GM19395 (cell line): ENCODE results near the gene ABCB1.

Experiments
- ATAC-seq: cut with Tn5 transposase; IDR thresholded peaks from one replicate; pipeline ENCODE4 v1.9.1; 2021; ENCODE audit warnings: mild to moderate bottlenecking, moderate library complexity; ENCODE audit not compliant: unreplicated experiment

The ABCB1 gene

GRCh38 chr7:87517136-87517815 is 83.4 kb downstream of the ABCB1 start:
- no peak for ATAC-seq

DNA sequence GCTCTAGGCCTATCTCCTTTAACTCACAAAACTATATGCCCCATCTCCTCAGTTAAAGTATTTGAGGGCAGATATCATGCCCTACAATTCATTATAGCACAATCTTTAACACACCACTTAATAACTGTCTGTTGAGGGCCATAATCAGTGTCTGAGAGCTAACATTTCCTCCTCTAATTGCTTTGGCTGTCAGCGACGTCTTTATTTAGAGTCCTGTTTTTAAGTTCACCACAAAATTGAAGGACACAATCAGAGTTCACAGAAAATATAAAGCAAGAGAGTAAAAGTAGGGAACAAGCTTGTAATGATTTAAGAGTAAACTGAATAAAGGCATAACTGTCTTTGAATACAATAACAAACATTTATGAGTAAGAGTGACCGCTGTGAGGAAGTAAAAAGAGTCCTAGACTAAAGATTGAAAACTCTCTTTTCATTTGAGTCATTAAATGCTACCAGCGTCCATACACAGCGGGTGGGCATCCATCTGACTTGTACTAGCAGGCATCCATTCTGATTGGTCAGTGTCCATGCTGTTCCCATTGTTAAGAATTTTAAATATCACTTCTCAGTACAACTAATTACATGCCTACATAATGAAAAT is 86.8 kb downstream of the ABCB1 start:
- ATAC-seq: no peak

GRCh38 chr7:87512906-87513305 is 87.8 kb downstream of the ABCB1 start:
- no peak for ATAC-seq

- no peak for ATAC-seq
Measured at GRCh38 chr7:87511510-87511909, 89.2 kb downstream of the ABCB1 start.

DNA sequence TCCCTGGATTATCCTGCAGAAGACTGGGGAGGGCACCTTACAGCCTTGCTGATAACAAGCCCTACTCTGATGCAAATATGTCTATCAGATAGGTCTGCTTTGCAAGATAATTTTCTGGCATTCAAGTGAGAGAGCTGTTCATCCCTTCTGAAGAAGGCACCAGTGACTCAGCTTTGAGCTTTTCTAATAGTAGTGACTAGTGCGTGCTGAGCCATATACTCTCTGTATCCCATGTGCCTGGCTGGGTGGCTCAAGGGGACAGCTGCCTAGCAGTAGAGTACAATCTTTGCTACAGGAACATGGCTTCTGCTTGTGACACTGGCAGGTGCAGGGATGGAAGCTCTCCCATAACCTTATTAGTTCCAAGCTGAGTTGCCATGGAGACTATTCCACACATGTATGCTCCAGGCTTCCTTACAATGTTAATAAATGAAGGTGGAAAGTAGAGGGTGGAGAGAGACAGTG is 90.2 kb downstream of the ABCB1 start:
- no peak for ATAC-seq

- ATAC-seq: no peak
Measured at GRCh38 chr7:87507446-87507845, 93.2 kb downstream of the ABCB1 start.

- ATAC-seq: no peak
Measured at GRCh38 chr7:87506246-87507180, 94.2 kb downstream of the ABCB1 start.

DNA sequence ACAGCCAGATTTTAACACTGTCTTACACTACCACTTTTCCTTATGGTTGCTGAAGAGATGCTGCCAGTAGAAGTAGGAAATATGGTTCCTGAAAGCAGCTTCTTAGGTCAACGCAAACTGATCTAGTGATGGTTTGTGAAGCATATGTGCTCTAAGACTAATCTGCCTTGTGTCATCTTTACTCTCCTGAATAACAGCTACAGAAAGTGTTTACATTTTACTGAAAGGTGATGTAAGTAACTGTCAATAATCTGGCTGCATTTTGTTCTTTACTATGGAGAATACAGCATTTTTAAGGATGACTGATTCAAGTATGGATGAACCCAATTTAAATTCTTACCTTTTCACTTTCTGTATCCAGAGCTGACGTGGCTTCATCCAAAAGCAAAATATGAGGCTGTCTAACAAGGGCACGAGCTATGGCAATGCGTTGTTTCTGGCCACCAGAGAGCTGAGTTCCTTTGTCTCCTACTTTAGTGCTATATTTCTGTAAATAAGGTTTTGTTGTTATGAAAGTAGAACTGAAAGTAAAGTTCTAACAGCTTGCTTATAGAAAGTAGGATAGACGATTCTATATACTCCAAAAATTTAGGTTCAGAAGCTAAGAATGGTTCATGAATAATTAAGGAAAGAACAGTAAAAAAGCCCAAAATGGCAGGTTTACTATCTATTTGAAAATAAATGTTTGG is 95.0 kb downstream of the ABCB1 start:
- no peak for ATAC-seq

- ATAC-seq: no peak
Measured at GRCh38 chr7:87505122-87505521, 95.6 kb downstream of the ABCB1 start.

DNA sequence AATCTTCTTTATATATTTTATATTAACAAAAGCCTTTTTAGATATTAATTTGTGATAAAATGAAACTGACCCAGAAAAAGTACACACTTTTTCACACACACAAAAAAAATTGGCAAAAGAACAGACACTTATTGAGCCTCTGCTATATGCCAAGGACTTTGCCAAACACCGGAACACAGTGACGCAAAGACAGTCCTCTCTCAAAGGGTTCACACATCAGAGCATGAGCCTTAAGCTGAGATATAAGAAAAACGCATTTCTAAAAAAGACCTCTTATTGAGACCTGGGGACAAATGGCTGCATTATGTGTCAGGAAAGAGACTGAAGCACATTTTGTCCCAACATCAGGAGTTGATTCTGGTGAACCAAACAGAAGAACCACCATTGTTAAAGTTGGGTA is 101.2 kb downstream of the ABCB1 start:
- no peak for ATAC-seq

DNA sequence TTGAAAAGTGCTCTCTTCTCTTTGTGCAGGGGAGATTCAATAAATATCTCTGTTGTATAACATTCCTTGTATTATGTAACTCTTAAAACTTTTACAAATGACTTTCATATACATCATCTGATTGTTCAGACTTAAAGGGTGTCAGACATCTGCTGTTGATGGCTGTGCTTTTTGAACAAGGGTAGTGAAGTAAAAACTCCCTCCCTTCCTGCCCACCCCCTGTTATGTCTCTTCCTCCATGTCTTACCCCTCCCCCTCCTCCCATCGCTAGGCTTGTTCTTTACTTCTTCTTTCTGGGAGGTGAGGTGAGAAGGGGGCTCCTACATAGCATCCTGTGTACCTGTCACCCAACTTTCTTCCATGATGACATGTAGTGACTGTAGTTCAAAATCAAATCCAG is 101.8 kb downstream of the ABCB1 start:
- ATAC-seq: no peak

DNA sequence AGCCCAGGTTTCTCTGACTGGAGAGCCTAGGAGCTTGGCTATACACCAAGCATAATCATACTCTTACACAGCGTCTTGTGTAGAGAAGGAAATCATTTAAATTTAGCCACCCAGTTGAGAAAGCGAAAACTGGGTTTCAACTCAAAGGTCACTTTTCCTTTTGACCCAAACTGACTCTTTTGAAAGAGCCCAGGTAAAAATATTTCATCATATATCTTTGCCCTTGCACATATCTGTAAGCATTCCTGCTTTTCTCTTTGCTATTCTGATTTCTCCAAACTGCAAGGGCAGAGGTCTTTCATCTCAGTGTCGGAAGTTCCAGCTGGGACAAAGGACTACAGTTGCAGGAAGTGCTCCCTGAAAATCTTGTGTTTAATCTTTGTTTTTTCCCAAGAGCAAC is 103.2 kb downstream of the ABCB1 start:
- no peak for ATAC-seq

- no peak for ATAC-seq
Measured at GRCh38 chr7:87495366-87495765, 105.3 kb downstream of the ABCB1 start.

- no peak for ATAC-seq
Measured at GRCh38 chr7:87494454-87494853, 106.2 kb downstream of the ABCB1 start.

GRCh38 chr7:87483131-87483530 is 117.6 kb downstream of the ABCB1 start:
- ATAC-seq: no peak

GRCh38 chr7:87482115-87482514 is 118.6 kb downstream of the ABCB1 start:
- ATAC-seq: no peak

GRCh38 chr7:87480386-87480785 is 120.3 kb downstream of the ABCB1 start:
- no peak for ATAC-seq

DNA sequence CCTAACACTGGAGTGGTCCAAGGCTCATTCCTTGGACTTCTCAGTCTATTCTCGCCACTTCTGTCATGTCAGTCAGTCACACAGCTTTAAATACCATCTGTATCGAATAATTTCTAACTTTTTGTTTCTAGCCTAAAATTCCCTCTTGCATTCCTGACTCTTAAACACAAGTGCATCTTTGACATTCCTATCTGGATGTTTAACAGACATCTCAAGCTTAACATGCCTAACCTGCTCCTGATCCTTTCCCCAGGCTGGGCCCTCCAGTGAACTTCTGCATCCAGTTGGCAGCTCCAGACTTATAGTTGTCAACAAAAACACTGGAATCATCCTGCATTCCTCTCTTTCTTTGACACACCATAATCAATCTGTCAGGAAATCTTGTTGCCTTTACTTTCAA is 120.7 kb downstream of the ABCB1 start:
- no peak for ATAC-seq

DNA sequence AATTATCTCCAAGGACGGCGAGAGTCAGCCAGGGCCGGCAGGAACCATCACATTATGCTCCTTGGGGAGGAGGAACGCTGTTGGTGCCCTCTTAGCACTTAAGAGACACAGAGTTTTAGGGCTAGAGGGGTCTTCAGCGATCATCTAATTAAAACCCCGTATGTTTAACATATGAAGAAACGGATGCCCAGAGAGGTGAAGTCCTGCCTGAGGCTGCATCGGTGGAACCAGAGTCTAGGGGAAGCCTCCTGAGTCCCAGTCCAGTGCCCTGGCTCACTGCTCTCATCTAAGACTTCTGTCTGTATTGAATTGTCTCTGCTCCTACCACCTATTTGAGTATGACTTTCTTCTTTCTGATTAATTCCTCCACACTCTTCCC is 124.5 kb downstream of the ABCB1 start:
- no peak for ATAC-seq

DNA sequence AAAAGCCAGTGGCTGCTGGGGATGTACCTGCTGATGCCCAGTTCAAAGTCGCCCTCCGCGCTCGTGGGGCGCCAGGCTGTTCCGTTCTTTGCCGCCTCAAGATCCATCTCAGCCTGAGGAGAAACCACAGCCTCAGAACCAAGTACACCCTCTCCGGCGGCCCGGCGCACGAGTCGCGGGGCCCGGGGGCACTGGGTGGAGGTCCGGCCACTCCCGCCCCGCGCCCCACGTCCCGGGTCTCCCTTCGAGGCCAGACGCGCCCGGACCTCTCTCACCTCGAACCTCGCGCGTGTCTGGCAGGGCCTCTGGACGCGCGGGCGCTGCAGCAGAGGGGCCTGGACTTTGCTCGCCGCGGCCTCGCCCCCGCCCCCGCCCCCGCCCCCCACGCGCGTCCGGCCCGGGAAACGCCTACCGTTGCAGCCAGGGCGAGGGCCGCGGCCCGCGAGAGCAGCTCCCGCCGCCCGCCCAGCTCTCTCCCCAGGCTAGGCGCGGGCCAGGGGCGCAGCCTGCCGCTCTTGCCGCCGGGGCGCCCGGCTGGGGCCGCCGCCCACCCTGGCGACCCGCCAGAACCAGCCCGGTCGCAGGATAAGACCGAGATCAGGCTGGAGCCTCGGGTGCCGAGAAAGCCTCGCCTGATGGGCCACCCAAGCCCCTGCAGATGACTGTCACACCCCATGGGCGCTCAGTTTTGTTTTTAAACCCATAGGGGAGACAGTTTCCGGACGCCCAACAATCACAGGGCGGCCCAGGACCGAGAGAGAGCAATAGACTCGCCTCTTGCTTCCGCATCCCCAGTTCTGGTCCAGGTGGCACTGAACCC is 125.1 kb downstream of the ABCB1 start, which contains the start of gene ABCB4:
TSS of gene ABCB4 (minus strand) at position 322 of the 820 bp plus-strand sequence. CDS start at position 107, 215 bp downstream.
- ATAC-seq: peak; percentile 24
